ENCODE results near the gene FMOD.

FMOD gene

DNA sequence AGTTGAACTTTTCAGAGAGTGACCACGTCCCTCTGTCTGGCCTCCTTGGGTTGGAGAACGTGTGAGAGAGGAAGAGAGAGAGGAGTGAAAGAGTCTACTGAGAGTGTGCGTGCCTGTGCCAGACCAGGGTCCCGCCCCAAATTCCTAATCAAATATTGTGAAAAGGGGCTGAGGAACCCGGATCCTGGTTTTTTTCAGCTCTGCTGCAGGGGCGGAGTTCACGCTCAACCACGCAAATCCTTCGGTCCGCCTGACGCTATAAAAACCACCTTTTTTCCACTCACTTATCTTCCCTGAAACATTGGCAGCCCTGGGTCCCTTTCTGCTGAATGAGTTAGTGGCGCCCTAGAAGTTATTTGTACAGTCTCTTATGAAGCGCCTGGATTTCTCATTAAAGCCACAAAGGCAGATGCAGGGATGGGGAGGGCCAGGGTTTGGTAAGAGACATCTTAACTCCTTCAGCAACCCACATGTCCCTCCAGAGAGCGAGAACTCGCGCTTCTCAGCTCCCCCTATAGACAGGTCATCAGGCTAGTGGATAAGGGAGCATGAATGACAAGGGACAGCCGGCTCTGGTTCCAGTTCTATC is at the start of gene FMOD:
FMOD (minus strand) TSS at position 86 of the 589 bp plus-strand sequence. CDS start 2,852 bp downstream, outside the sequence.
- DNase-seq, result peak; percentile 37

DNA sequence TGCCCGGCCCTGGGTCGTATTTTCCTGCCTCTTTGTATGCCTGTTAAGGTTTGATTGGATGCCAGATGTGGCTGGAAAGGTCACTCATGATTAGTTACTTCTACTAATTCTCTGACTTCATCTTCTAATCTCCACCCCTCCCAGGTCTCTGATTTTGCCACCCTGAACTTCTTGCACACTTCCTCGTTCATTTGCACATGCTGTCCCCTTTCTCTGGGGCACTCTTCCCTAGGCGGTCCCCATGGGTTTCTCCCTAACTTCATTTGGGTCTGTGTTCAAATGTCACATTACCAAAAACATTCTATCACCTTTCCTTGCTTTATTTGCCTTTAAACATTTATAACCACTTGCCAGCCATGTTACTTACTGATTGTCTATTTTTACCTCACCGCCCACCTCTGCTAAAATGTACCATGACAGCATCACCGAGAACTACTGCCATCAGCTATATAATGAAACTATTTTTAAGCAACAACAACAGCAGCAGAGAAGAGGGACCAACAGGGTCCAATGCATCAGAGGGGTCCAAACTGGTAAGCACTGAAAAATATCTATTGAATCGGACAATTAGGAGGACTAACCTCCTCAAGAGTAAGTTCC is 45.8 kb upstream of the FMOD start:
- no peak for DNase-seq

- DNase-seq, result no peak
Observed at GRCh38 chr1:203395751-203396150, 44.8 kb upstream of the FMOD start.

- no peak for DNase-seq
Observed at GRCh38 chr1:203390298-203390697, 39.4 kb upstream of the FMOD start.

- no peak for DNase-seq
Observed at GRCh38 chr1:203388683-203389082, 37.8 kb upstream of the FMOD start.

DNA sequence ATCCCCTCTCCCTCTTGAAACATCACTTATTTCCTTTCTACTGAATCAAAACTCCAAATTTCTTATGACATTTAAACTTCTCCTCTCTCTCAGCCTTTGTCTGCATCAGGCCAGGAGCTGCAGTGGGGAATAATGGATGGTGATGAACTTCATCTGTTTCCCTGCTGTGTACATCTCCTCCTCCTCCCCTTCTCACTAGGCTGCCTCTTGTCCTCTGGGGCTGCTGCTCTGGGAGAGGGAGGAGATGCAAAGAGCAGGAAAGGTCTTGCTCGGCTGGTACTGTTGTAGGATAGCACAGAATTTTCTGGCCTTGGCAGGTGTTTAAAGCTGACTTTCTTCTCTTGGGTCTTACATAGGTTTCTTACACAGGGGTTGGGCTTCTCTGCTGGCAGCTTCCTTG is 31.1 kb upstream of the FMOD start:
- no peak for DNase-seq

DNA sequence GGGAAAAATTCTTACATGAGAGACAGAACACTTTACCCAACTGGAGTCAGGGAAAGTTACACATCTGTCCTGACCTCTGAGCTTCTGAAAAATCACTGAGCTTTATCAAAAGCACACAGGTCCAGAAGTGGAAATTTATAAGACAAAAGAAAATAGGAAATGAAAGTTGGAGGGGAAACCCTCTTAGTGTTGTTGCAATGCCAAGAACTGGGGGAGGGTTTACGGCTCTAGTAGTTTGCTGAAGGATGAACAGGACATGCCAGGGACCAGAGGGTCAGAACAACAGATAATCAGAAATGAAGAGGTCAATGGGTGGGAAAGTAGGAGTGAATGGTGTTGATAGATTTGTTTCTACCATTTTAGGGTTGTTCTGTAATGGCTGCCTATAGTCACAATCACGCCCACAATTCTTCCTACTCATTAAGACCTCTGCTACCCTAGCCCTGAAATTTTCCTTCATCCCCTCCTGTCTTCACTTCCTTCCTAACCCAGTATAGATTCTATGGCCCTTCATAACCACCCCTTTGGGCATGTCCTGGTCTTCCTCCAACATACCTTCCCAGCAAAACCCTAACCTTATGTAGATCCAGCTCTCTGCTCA is 30.3 kb upstream of the FMOD start:
- no peak for DNase-seq

DNA sequence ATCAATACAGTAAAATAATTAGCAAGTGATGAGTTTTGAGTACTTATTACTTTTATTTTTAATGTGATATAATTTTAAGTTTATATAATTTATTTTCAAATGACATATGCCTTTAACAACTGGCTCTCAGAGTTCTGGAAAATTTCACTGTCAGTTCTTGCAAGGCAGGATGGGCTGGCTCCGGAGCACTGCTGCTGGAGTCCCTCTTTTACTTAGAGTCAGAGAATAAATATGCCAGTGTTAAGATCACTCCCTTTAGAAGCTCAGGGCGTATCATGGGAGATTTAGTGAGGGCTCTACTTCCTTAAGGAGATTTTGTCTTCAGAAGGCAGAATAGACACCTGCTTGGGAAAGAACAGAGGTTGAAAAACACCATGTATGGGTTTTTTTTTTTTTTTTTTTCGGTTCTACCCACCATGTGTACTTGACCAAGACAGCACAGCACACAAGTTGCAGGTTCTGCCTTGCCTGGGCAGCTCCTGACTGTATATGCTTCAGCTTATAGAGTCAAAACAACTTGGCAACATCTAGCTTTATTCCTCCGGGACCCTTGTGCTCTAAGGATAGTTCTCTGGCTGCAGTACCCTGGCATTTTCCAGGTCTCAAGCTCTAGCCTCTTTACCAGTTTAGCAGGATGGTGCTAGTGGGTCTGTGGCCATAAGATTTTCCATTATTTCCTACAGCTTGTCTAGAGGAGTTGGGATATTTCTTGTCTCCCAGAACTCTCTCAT is 29.7 kb upstream of the FMOD start:
- no peak for DNase-seq

DNA sequence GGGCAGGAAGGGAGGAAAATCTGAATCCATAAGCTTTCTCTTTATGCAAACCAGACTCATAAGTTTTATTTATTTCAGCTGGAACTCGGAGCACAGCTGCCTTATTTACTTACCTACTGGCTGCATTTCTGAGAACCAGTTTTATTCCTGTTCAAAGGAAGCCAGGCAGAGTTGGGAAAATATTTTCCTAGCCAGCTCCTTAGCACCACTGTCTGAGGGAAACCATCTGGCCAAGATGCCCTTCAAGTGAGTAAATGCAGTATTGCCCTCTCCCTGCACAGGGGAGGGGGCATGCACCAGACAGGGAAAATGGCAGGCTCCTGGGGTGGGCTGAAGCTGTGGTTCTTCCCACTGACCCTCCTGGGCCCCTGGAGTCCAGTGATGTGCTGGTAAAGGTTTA is 28.9 kb upstream of the FMOD start:
- DNase-seq, result no peak

GRCh38 chr1:203378556-203379245 is 27.8 kb upstream of the FMOD start:
- no peak for DNase-seq

- DNase-seq, result no peak
Observed at GRCh38 chr1:203373991-203374390, 23.1 kb upstream of the FMOD start.

- no peak for DNase-seq
Observed at GRCh38 chr1:203373002-203373401, 22.1 kb upstream of the FMOD start.

DNA sequence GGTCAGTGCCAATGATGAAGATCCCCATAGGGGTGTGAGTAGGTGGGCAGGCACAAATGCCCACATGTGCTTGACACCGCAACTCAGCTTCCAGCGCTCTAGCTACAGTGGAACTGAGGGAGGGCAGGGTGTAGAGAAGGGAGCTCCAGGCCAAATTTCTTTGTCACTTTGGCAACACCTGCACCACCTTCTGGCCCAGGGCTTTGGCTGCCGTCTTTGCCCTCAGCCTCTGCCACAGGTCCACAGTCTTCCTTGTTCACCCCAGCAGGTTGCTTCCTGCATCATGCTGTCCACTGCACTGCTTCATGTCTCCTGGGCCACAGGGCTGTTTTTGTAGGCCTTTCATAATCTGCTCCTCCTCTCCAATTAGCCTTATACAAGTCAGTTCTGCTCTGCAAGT is 20.4 kb upstream of the FMOD start:
- no peak for DNase-seq

GRCh38 chr1:203369666-203370065 is 18.7 kb upstream of the FMOD start:
- DNase-seq, result no peak

DNA sequence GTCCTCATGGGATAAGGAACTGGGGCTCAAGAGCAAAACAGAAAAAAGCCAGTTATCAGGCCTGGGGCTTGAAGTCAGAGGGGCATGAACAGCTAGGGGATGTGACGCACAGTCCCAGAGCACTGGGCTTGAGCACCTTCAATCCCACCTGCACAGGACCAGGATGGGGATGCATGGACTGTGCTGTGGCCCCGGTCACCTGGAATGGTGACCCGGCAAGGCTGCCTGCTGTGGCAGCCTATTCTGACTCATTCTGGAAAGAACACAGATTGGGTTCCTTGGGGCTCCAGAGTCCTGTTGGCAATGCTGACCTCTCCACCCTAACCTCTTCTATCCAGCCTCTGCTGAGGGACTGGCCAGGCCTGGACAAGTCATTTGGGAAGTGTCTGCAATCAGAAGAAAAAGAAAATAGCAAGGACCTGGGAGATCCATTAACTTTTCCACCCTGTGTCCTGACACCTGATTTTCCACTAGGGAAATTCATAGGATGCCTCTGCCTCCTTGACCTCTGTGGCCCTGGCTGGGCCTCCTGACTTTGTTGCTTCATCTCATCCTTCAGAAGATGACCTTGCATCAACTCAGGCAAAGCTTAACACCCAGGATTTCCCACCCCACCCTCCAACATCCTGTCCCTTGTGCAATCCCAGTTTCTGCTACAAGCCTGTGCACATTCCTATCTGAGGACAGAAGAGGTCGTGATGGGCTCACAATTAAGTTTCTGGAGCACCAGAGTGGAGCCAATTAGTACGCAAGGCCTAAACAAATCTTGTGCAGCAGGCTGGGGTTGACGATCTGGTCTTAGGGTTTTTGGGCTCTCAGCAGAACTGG is 17.9 kb upstream of the FMOD start:
- no peak for DNase-seq

DNA sequence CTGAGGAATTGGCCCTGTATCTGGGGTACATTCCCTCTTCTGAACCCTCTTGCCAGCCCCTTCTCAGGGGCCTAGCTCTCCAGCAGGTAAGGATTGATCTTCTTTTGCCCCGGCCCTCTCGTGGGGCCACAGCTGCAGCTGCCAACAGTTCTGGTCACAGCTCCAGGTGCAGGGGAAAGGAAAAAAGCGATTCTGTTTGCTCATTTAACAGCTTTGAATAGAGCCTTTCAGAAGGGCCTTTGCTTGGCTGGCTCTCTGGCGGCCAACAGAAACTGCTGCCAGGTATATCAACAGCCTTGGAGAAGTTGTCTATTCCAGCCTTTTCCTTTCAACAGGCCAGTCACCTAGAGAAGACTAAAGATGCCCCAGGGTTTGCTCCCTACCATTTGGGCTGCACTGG is 16.1 kb upstream of the FMOD start:
- no peak for DNase-seq

GRCh38 chr1:203366476-203366875 is 15.6 kb upstream of the FMOD start:
- DNase-seq, result no peak

DNA sequence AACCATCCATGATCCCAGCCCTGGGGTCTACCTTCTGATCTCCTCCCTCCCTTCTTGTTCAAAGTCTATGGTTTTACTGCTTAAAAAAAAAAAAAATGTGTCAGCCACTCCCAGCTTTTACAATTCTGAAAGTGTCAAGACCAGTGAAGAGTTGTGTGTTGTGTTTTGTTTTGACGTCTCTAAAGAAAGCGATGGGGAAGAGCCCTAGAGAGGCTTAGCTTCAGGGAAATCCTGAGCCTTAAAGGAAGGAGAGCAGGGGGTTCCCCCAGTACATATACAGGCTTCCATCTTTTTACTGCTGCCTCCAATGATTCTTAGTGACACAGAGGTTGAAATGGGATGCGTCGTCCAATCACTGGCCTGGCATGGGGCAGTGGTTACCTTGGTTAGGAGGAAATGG is 13.9 kb upstream of the FMOD start:
- no peak for DNase-seq

DNA sequence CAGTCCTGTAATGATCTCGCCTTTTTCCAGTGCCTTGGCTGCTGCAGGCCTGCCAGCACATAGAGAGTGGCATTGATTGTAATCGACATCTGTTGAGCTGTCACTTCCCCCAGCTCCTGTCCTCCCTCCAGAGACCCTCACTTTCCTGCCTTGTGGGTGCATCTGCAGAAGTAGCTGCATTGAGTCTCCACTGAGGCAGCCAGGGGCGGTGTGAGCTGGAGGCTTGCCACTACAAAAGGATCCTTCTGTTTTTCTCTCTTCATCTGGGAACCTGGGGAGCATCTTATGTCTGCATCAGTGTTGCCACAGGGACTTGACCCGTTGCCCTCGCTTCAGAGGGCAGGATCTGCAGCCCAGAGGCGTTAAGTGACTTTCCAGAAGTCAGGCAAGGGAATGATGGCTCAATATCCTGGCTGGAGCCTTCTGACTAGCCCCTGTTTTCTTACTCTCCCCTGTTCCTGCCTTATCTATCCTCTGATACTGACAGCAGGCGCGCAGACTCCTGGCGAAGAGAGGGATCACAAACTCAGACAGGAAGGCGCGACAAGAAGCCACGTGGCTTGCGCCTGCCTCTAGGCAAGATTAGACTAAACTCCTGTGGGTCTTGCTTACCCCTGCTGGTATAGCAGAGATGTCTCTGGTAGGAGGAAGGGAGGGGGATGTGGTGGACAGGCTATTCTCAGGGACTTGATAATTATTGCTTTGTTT is 13.3 kb upstream of the FMOD start:
- DNase-seq, result no peak

- DNase-seq, result no peak
Observed at GRCh38 chr1:203362720-203363025, 11.8 kb upstream of the FMOD start.

DNA sequence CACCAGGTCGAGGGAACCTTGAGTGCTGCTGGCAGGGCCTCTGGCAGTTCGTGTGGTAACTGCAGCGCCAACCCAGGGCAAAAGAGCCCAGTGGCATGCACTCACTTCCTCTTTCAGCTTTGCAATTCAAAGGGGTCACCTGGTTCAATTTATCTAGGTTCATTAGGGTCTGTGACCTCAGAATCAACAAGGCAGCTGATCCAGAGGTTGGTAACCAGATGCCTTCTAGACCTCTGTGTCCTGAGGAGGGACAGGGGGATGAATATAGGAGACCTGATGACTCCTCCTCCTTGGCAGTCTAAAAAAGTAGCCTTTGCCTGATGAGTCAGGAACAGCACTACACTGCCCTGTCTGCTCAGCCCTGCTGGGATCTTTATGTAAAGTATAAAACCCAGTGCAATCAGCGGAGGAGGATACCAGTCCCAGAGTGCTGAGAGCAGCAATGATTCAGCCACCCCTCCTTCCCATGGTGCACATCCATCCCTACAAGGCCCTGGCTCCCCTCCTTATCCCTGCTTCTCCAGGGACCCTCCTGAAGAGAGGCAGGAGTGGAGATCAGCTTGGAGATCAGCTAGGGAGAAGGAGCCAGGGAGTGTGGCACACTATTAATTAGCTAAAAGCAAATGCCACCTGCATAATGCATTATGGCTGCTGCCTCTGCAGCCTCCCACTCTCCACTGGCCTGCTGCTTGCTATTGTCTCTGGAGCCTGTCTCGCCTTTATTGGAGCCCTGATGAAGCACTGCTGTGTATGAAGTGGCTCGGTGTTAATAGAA is 11.2 kb upstream of the FMOD start:
- no peak for DNase-seq
